Panc1 (cell line): ENCODE results near the gene SYT5.

Source experiments
- CTCF ChIP-seq: fragments of 450-650 bp; IDR thresholded peaks from 2 replicates; pipeline ENCODE4 v1.5.1; 2017; ENCODE audit warnings: mild to moderate bottlenecking
- POLR2AphosphoS5 ChIP-seq: IDR thresholded peaks from 2 replicates; pipeline ENCODE4 v1.6.1; 2012; ENCODE audit warnings: mild to moderate bottlenecking, low read depth, low read length, moderate library complexity
- REST ChIP-seq, 2 experiments: IDR thresholded peaks; 2 replicates each; pipeline ENCODE4 v1.6.1; 2011 to 2012; ENCODE audit warnings: low read depth in 2 of 2, control low read depth in 1 of 2, low read length in 1 of 2, mild to moderate bottlenecking in 1 of 2, moderate library complexity in 1 of 2; ENCODE audit not compliant: insufficient read depth in 1 of 2
- SIN3A ChIP-seq: IDR thresholded peaks from 2 replicates; pipeline ENCODE4 v1.6.1; 2012; ENCODE audit warnings: low read depth, mild to moderate bottlenecking, low read length, moderate library complexity, borderline replicate concordance; ENCODE audit not compliant: insufficient read depth
- TCF7L2 ChIP-seq: IDR thresholded peaks from 2 replicates; pipeline ENCODE4 v1.6.1; 2011; ENCODE audit warnings: mild to moderate bottlenecking, low read depth, low read length, inconsistent platforms

GRCh38 chr19:55141696-55142095 is 38.4 kb downstream of the SYT5 start:
- no peak for TF ChIP-seq CTCF
- no peak for TF ChIP-seq POLR2AphosphoS5
- TF ChIP-seq REST (IDR thresholded peaks at IDR 0.05; ENCODE audit: insufficient read depth in 1 of 2, low read depth in 2 of 2, low read length in 1 of 2), result no peak
- TF ChIP-seq SIN3A, result no peak
- no peak for TF ChIP-seq TCF7L2
